ENCODE data around the gene AMPD3.

Gene AMPD3

DNA sequence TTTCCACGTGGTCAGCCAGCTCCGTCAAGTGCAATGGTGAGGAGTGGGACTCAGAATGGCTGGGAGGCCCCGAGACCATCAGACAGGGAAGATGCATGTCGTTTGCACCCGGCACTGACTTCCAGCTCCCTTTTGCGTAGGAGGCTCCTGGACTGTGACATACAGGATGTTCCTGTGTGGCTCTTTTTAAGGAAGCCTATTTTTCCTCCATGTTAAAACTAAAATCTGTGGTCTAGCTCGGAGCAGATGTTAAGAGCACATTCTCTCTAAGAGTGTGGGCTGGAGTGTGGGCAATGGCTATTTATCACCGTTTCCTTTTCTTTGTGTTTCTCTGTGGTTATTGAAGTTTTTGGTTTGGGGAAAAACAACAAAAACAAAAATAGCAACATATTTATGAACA lies 40.9 kb upstream of the AMPD3 start:
- no peaks in the 10 kb centered on the region for H3K9me2 ChIP-seq (replicated peaks; ENCODE audit: insufficient read depth, low read length)
- peak overlapping the region; percentile 57 for H2AFZ ChIP-seq (ENCODE audit: low read length)
- no peaks in the 10 kb centered on the region for H3K36me3 ChIP-seq (replicated peaks; ENCODE audit: insufficient read depth, low read length)
- peak overlapping the region; percentile 36; the same call in 1 of the 2 replicates for H3K9ac ChIP-seq (ENCODE audit: low read length)
- peak overlapping the region; percentile 82 for H3K4me2 ChIP-seq (ENCODE audit: low read depth, low read length)
- H3F3A ChIP-seq (ENCODE audit: insufficient read depth, low read length): peaks cover 20% of the 10 kb centered on the region
- H3K27ac ChIP-seq (ENCODE audit: low read length): peak overlapping the region; percentile 75
- no peak for TF ChIP-seq EZH2 (optimal IDR thresholded peaks at IDR 0.05; ENCODE audit: low read depth, low read length)
- TF ChIP-seq, protein P1, sequence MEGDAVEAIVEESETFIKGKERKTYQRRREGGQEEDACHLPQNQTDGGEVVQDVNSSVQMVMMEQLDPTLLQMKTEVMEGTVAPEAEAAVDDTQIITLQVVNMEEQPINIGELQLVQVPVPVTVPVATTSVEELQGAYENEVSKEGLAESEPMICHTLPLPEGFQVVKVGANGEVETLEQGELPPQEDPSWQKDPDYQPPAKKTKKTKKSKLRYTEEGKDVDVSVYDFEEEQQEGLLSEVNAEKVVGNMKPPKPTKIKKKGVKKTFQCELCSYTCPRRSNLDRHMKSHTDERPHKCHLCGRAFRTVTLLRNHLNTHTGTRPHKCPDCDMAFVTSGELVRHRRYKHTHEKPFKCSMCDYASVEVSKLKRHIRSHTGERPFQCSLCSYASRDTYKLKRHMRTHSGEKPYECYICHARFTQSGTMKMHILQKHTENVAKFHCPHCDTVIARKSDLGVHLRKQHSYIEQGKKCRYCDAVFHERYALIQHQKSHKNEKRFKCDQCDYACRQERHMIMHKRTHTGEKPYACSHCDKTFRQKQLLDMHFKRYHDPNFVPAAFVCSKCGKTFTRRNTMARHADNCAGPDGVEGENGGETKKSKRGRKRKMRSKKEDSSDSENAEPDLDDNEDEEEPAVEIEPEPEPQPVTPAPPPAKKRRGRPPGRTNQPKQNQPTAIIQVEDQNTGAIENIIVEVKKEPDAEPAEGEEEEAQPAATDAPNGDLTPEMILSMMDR (IDR thresholded peaks at IDR 0.05; ENCODE audit: low read length): no peak
- no peak for TF ChIP-seq EZH2phosphoT487 (IDR thresholded peaks at IDR 0.05; ENCODE audit: low read length)
- no peaks in the 10 kb centered on the region for H3K79me2 ChIP-seq (ENCODE audit: low read length)
- H3K9me3 ChIP-seq (replicated peaks; ENCODE audit: insufficient read depth, low read length): no peaks in the 10 kb centered on the region
- H3K4me1 ChIP-seq (ENCODE audit: low read length): peaks cover 33% of the 10 kb centered on the region
- H4K20me1 ChIP-seq (ENCODE audit: insufficient read depth, low read length): no peaks in the 10 kb centered on the region
- DNase-seq: peak; percentile 77
- no peaks in the 10 kb centered on the region for H3K27me3 ChIP-seq (replicated peaks; ENCODE audit: insufficient read depth, low read length)
- H3K4me3 ChIP-seq (ENCODE audit: low read length): peak overlapping the region; percentile 35

DNA sequence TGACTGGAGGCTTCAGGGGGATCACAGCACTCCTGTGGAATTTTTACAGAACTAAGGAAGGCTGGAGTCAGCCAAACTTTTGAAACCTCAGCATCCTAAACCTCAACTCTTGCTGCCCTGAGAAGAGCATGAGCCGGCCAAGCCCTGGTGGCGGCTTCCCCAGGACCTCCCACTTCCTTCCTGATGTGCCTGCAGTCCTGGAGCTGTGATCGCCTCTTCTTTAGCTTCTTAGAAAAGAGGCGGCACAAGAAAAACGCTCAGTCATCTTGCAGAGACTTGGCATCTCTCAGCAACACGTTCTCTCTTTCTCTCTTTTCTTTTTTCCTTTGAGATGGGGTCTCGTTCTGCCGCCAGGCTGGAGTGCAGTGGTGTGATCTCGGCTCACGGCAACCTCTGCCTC lies 40.4 kb upstream of the AMPD3 start:
- Histone ChIP-seq H3K4me3 (ENCODE audit: low read length) (peak overlapping the region; percentile 35), H4K20me1 (ENCODE audit: insufficient read depth, low read length) (no peaks in the 10 kb centered on the region), H3K27me3 (replicated peaks; ENCODE audit: insufficient read depth, low read length) (no peaks in the 10 kb centered on the region), H3K36me3 (replicated peaks; ENCODE audit: insufficient read depth, low read length) (no peaks in the 10 kb centered on the region), H3F3A (ENCODE audit: insufficient read depth, low read length) (peaks cover 20% of the 10 kb centered on the region), H2AFZ (ENCODE audit: low read length) (peak overlapping the region; percentile 57), H3K27ac (ENCODE audit: low read length) (peak overlapping the region; percentile 75), H3K4me2 (ENCODE audit: low read depth, low read length) (peak overlapping the region; percentile 82), H3K9ac (ENCODE audit: low read length) (peak overlapping the region; percentile 4; the same call in 1 of the 2 replicates), H3K79me2 (ENCODE audit: low read length) (no peaks in the 10 kb centered on the region), H3K4me1 (ENCODE audit: low read length) (peaks cover 29% of the 10 kb centered on the region), H3K9me3 (replicated peaks; ENCODE audit: insufficient read depth, low read length) (no peaks in the 10 kb centered on the region), H3K9me2 (replicated peaks; ENCODE audit: insufficient read depth, low read length) (no peaks in the 10 kb centered on the region)
- no peak for TF ChIP-seq EZH2phosphoT487 (IDR thresholded peaks at IDR 0.05; ENCODE audit: low read length)
- DNase-seq: peak; percentile 90

DNA sequence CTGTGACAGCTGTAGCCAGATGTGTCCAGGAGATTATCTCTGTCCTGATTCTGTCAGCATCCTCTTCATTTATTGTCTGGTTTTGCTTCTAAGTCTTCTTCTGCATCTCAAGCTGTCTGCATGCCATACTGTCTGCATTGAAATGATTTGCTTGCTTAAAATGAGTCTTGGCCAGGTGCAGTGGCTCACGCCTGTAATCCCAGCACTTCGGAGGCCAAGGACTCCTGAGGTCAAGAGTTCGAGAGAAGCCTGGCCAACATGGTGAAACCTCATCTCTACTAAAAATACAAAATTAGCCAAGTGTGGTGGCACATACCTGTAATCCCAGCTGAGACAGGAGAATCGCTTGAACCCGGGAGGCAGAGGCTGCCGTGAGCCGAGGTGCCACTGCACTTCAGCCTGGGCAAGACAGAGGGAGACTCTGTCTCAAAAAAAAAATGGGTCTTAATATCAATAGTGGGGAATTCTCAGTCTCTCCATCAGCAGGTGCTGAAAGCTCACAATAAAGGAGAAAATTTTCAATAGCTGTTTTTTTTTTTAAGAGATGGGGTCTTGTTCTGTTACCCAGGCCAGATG lies 39.2 kb upstream of the AMPD3 start:
- Histone ChIP-seq H3K9ac (ENCODE audit: low read length) (no peak overlapping the region), H3K9me3 (replicated peaks; ENCODE audit: insufficient read depth, low read length) (no peaks in the 10 kb centered on the region), H2AFZ (ENCODE audit: low read length) (no peak overlapping the region), H3K79me2 (ENCODE audit: low read length) (no peaks in the 10 kb centered on the region), H3K27ac (ENCODE audit: low read length) (no peak overlapping the region), H4K20me1 (ENCODE audit: insufficient read depth, low read length) (no peaks in the 10 kb centered on the region), H3K27me3 (replicated peaks; ENCODE audit: insufficient read depth, low read length) (no peaks in the 10 kb centered on the region), H3F3A (ENCODE audit: insufficient read depth, low read length) (peaks cover 20% of the 10 kb centered on the region), H3K36me3 (replicated peaks; ENCODE audit: insufficient read depth, low read length) (no peaks in the 10 kb centered on the region), H3K4me1 (ENCODE audit: low read length) (peaks cover 29% of the 10 kb centered on the region), H3K4me2 (ENCODE audit: low read depth, low read length) (no peak overlapping the region), H3K9me2 (replicated peaks; ENCODE audit: insufficient read depth, low read length) (no peaks in the 10 kb centered on the region), H3K4me3 (ENCODE audit: low read length) (no peak overlapping the region)
- no peak for DNase-seq
- TF ChIP-seq, protein P1 (IDR thresholded peaks at IDR 0.05; ENCODE audit: low read length): no peak; the same call in 1 of the 2 replicates
- TF ChIP-seq EZH2 (optimal IDR thresholded peaks at IDR 0.05; ENCODE audit: low read depth, low read length) (no peak), EZH2phosphoT487 (IDR thresholded peaks at IDR 0.05; ENCODE audit: low read length) (no peak)

DNA sequence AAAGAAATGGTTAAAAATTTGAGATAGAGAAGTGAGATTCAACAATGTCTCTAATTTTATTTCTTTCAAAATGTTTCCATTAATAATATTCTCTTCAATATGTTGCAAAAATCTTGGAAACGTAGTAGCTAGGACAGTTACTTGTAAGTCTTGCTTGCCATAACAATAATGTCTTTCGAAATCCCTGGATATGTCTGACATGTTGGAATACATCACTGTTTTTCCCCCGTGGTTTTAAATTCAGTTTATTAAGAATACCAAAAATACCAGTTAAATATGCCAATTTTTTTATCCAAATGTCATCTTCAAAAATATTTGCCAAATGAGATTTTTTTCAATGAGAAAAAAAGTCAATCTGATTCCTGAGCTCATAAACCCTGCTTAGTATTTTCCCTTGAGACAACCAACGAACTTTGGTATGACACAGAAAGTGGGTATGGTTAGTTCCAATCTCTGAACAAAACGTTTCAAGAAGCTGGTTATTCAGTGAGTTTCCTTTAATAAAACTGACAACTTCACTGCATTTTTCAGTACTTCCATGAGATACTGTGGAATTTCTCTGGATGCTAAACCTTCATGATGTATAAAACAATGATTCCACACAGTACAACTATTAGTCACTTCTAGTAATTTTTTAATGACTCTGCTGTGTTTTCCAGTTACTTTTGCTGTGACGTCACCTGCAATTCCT lies 36.7 kb upstream of the AMPD3 start:
- peaks cover 19% of the 10 kb centered on the region for H3F3A ChIP-seq (ENCODE audit: insufficient read depth, low read length)
- peaks cover 25% of the 10 kb centered on the region for H3K4me1 ChIP-seq (ENCODE audit: low read length)
- H3K9ac ChIP-seq (ENCODE audit: low read length): no peak overlapping the region
- H3K27ac ChIP-seq (ENCODE audit: low read length): no peak overlapping the region
- no peaks in the 10 kb centered on the region for H3K27me3 ChIP-seq (replicated peaks; ENCODE audit: insufficient read depth, low read length)
- no peaks in the 10 kb centered on the region for H3K79me2 ChIP-seq (ENCODE audit: low read length)
- H3K4me2 ChIP-seq (ENCODE audit: low read depth, low read length): no peak overlapping the region
- TF ChIP-seq, protein P1 (IDR thresholded peaks at IDR 0.05; ENCODE audit: low read length): no peak
- TF ChIP-seq EZH2phosphoT487 (IDR thresholded peaks at IDR 0.05; ENCODE audit: low read length) (no peak), EZH2 (optimal IDR thresholded peaks at IDR 0.05; ENCODE audit: low read depth, low read length) (no peak)
- H4K20me1 ChIP-seq (ENCODE audit: insufficient read depth, low read length): no peaks in the 10 kb centered on the region
- H2AFZ ChIP-seq (ENCODE audit: low read length): no peak overlapping the region
- DNase-seq: no peak
- no peaks in the 10 kb centered on the region for H3K36me3 ChIP-seq (replicated peaks; ENCODE audit: insufficient read depth, low read length)
- no peaks in the 10 kb centered on the region for H3K9me2 ChIP-seq (replicated peaks; ENCODE audit: insufficient read depth, low read length)
- H3K4me3 ChIP-seq (ENCODE audit: low read length): no peak overlapping the region
- H3K9me3 ChIP-seq (replicated peaks; ENCODE audit: insufficient read depth, low read length): no peaks in the 10 kb centered on the region

Data from MM.1S (cell line).